Activated CD8-positive, alpha-beta memory T cell treated with anti-CD3 and anti-CD28 coated beads for 4 hours (primary cell): ENCODE data around the gene ALG11.

Source experiments
- DNase-seq, 2 donors: peaks; one replicate each; pipeline ENCODE4 v3.0.0-alpha.2; 2020; ENCODE audit warnings: low read depth in 2 of 2

Gene ALG11

DNA sequence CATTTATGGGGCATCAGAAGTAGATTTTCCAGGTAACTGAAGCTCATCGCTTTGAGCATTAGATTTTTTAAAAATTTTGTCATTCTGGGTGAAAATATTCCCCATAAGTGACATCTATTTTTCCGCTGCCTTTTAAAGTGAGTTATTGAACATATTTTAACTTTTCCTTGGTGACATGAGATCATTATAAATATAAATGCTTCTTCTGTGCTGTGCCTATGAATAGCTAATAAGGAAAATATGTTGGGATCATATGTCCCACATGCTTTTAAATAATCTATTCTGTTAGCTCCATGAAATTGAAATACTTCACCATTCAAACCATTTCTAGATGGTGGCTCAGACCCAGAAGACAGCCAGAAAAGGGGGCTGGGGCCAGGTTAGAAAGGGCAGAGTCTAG is 15.0 kb upstream of the ALG11 start:
- DNase-seq: no peak

GRCh38 chr13:51997641-51998330 is 14.4 kb upstream of the ALG11 start:
- DNase-seq: no peak

GRCh38 chr13:51998723-51999509 is 13.3 kb upstream of the ALG11 start:
- no peak for DNase-seq

DNA sequence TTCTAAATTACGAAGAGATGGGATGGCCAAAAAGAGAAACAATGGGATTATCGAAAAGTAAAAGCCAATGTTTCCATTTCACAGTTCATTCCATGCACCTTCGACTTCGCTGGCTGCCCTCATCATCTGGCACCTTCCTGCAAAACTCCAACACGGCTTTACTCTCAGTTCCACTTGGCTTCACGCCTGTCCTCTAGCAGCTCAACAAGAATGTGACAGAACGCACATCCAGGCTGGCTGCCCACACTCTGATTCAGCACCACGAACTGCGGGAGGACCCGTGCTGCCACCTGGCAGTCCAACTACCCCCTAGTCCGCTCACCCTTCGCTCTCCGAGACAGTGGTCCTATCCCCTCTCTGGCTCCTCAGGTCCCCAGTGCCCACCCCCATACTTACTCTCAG is 12.7 kb upstream of the ALG11 start:
- no peak for DNase-seq

DNA sequence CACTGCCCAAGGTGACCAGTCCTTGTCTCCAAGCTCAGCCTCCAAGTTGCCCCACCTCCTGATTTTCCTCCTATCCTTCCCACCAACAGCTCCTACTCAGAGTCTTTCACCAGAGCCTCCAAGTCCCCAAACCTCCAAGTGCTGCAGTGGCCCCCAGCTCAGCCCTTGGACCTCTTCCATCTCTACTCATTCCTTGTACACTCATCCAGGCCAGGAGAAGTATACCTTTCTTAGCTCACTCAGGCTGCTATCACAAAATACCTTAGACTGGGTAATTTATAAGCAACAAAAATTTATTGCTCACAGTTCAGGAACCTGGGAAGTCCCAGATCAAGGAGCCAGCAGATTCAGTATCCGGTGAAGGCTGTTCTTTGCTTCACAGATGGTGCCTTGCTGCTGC is 12.3 kb upstream of the ALG11 start:
- DNase-seq: no peak

- no peak for DNase-seq
These were observed 11.0 kb upstream of the ALG11 start for GRCh38 chr13:52001120-52001731.

GRCh38 chr13:52002361-52002760 is 9.8 kb upstream of the ALG11 start:
- DNase-seq: no peak

- DNase-seq: no peak
These were observed 8.7 kb upstream of the ALG11 start for GRCh38 chr13:52003541-52003940.

GRCh38 chr13:52004511-52005170 is 7.6 kb upstream of the ALG11 start:
- no peak for DNase-seq

GRCh38 chr13:52005841-52006522 is 6.2 kb upstream of the ALG11 start:
- no peak for DNase-seq

- DNase-seq: no peak
These were observed 5.5 kb upstream of the ALG11 start for GRCh38 chr13:52006523-52007245.

DNA sequence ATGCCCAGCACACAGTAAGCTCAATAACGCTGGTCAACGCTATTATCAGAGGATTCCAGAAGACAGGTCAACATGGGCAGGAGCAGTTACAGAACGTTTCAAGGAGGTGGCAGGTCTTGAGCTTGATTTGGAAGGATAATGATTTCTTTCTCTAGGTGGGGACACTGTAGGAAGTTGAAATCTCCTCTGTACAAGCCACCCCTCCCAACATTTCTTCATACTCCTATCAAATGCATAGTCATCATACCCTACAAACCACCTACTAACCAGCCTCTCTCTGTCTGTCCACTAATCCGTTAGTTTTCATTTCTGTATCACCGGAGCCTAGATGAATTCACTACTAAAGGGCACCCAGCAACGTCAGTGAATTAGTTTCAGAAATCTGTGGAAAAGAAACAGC is 2.3 kb upstream of the ALG11 start:
- no peak for DNase-seq

- DNase-seq: no peak
These were observed 1.1 kb upstream of the ALG11 start, which contains the start of gene ATP7B for GRCh38 chr13:52010890-52011631. Gene ATP7B (minus strand): TSS chr13:52011450. CDS start chr13:52011337, 113 bp downstream.

DNA sequence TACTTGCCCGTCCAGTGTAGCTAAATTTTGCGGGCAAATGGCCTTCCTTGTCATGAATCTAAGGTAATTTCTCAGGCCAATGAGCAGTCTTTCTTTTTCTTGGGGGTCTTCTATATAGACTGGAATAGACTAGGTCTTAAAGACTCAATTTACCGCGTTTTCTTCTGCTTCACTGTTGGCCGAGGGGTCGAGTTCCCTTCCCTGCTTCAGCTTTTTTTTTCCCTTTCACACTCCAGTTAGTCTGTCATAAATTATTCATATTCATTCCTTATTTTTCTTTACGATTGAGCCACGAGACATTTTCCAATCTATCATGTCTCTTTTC is 276 bp downstream of the ALG11 start:
- no peak for DNase-seq

DNA sequence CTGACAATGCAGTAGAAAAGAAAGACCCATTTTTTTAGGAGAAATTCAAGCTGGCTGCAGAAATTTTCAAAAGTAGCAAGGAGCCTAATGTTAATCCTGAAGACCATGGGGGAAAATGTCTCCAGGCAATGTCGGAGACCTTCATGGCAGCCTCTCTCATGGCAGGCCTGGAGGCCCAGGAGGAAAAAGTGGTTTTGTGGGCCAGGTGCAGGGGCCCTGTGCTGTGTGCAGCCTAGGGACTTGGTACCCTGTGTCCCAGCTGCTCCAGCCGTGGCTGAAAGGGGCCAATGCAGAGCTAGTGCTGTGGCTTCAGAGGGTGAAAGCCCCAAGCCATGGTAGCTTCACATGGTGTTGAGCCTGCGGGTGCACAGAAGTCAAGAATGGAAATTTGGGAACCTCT is 4.1 kb downstream of the ALG11 start:
- no peak for DNase-seq

GRCh38 chr13:52020191-52020590 is 8.0 kb downstream of the ALG11 start:
- DNase-seq: no peak

GRCh38 chr13:52022356-52022755 is 10.2 kb downstream of the ALG11 start:
- no peak for DNase-seq

- no peak for DNase-seq
These were observed 12.3 kb downstream of the ALG11 start, which contains the start of gene UTP14C for GRCh38 chr13:52024481-52024880. Gene UTP14C (plus strand): TSS chr13:52024691. CDS start chr13:52028805, 4,114 bp downstream.

DNA sequence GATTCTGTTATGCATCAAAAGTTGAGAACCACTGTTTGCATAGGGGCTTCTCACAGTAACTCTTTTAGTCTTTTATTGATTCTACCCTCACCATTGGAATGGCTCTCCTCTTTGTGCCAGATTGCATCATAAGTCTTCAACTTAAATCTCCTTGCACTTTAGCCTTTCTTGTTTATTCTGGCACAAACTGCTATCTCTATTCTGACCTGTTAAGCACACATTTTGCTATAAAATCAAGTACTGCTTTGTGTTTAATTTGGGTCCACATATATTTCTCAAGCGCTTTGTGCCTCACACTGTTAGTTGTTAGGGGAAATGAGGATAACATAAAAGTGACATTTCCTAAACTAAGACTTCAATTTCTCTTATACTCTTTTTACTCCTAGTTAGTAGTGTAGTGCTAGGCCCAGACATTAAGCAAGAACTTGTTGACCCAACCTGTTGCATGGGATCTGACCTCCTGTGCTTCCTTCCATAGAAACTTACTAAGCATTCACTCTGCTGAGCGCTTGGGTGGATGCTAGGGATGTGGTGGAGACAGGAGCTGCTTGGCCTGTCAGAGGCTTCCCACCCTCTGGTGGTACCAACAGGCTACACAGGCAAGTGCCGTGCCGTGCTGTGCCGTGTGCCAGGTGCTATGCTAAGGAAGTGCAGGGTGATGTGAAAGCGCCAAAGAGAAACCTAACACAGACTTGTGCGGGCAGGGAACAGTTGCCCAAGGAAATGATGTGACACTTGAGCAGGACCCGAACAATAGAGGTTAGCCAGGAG is 13.5 kb downstream of the ALG11 start:
- no peak for DNase-seq

GRCh38 chr13:52026246-52026626 is 14.0 kb downstream of the ALG11 start:
- no peak for DNase-seq
